ENCODE results near the gene TCFL5.

GRCh38 chr20:62821726-62822210, 39.9 kb downstream of the TCFL5 start:
- no peak for TF ChIP-seq EZH2 (optimal IDR thresholded peaks at IDR 0.05; ENCODE audit: low read depth, low read length)
- TF ChIP-seq CTCF (IDR thresholded peaks at IDR 0.05; ENCODE audit: low read length): no peak
